GM06990 (cell line): ENCODE results near the gene SLC39A9.

ENCODE experiments used
- DNase-seq: peaks from one replicate; pipeline ENCODE4 v3.0.0-alpha.2; 2011; ENCODE audit not compliant: insufficient read length; ENCODE audit errors: extremely low read depth
- H3K27me3 ChIP-seq: replicated peaks from 2 replicates; pipeline ENCODE4 v1.6.0; 2011; ENCODE audit warnings: low read length; ENCODE audit not compliant: control insufficient read depth, insufficient read depth
- H3K36me3 ChIP-seq: 2 replicates; pipeline ENCODE4 v1.5.1; 2011; ENCODE audit warnings: low read length; ENCODE audit not compliant: control insufficient read depth, insufficient read depth
- H3K4me3 ChIP-seq: replicated peaks from 2 replicates; pipeline ENCODE4 v1.5.1; 2011; ENCODE audit warnings: low read depth, mild to moderate bottlenecking, control low read depth, low read length
- CTCF ChIP-seq: IDR thresholded peaks from 2 replicates; pipeline ENCODE4 v1.5.1; 2011; ENCODE audit warnings: low read length, control low read depth, mild to moderate bottlenecking, inconsistent platforms; ENCODE audit not compliant: insufficient read depth, poor library complexity, severe bottlenecking

SLC39A9 gene

GRCh38 chr14:69500096-69500495, 101.6 kb downstream of the SLC39A9 start:
- no peaks in the 10 kb centered on the region; the same call in 1 of the 2 replicates for H3K27me3 ChIP-seq
- no peaks in the 10 kb centered on the region for H3K36me3 ChIP-seq
- TF ChIP-seq CTCF, result no peak
- DNase-seq, result no peak
- no peak overlapping the region for H3K4me3 ChIP-seq

GRCh38 chr14:69500736-69501135, 102.2 kb downstream of the SLC39A9 start:
- Histone ChIP-seq H3K4me3 (no peak overlapping the region), H3K27me3 (no peaks in the 10 kb centered on the region; the same call in 1 of the 2 replicates), H3K36me3 (no peaks in the 10 kb centered on the region)
- no peak for TF ChIP-seq CTCF
- DNase-seq, result no peak

GRCh38 chr14:69501423-69501838, 102.9 kb downstream of the SLC39A9 start:
- no peak for DNase-seq
- TF ChIP-seq CTCF, result no peak
- H3K4me3 ChIP-seq, result no peak overlapping the region

GRCh38 chr14:69504775-69505174, 106.3 kb downstream of the SLC39A9 start:
- no peak overlapping the region for H3K4me3 ChIP-seq
- TF ChIP-seq CTCF, result no peak
- no peaks in the 10 kb centered on the region for H3K36me3 ChIP-seq
- no peak for DNase-seq
- H3K27me3 ChIP-seq, result no peaks in the 10 kb centered on the region; the same call in 1 of the 2 replicates

More at GRCh38 chr14:69501423-69501838, 102.9 kb downstream of the SLC39A9 start:
- H3K36me3 ChIP-seq, result no peaks in the 10 kb centered on the region
- no peaks in the 10 kb centered on the region; the same call in 1 of the 2 replicates for H3K27me3 ChIP-seq

GRCh38 chr14:69505338-69506240, 107.1 kb downstream of the SLC39A9 start:
- Histone ChIP-seq H3K4me3 (no peak overlapping the region), H3K27me3 (no peaks in the 10 kb centered on the region; the same call in 1 of the 2 replicates), H3K36me3 (no peaks in the 10 kb centered on the region)
- no peak for DNase-seq
- no peak for TF ChIP-seq CTCF
